ENCODE data around the gene SMIM1.
A peak's percentile ranks its signal among the peaks of the same experiment; 100 is the strongest.
"Not testable (repeated sequence)": the region's sequence is repeated elsewhere in the genome, so short reads cannot be mapped to it uniquely, and the experiment has no call there.

Gene SMIM1, protein sequence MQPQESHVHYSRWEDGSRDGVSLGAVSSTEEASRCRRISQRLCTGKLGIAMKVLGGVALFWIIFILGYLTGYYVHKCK

DNA sequence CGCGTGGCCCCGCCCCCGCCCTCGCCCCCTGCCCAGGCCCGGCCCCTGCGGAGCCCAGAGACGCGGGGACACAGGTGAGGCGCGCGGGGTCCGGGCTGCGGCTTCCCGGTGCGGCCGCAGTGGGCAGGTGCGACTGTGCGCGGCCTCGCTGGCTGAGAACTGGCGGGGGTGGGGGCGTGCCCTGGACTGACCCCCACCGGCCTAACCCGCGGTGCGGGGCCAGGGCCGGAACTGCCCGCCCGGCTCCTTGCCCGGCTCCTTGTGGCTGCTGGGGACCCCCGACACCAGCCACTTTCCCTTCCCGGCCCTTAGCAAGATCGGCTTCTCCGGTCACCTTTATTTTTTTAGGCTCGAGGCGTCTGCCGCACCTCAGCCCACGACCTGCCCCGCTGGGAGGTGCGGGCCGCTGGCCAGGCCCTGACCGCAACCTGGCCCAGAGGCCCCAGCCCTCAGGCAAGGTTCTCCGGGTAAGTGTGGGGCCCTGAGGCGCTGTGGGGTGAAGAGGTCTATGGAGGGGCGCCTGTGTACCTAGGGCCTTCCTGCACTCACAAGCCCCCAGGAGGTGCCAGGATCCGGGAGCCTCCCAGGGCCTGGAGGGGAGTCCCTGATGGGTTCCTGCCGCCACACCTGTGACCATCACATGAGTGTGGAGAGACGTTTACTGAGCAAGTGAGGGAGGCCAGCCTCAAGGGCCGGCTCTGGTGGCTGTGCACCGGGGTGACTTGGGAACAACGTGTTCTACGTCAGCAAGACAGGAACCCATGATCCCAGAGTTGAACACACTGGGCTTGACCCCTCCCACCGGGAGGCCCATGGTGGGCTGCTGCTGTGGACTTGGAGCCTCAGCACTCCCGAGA is at the start of gene SMIM1:
Gene SMIM1 (plus strand): TSS at position 35 of the 857 bp plus-strand sequence. CDS start 2,625 bp downstream, outside the sequence.
- H3K9me3 Mint-ChIP-seq = no peaks in the 10 kb centered on the region
- H3K27ac Mint-ChIP-seq = no peak within 1 kb of the TSS
- no peaks in the 10 kb centered on the region for H3K36me3 Mint-ChIP-seq (ENCODE audit: low read depth)
- H3K4me3 Mint-ChIP-seq = peak within 1 kb of the TSS; percentile 70
- TF ChIP-seq, protein P1, sequence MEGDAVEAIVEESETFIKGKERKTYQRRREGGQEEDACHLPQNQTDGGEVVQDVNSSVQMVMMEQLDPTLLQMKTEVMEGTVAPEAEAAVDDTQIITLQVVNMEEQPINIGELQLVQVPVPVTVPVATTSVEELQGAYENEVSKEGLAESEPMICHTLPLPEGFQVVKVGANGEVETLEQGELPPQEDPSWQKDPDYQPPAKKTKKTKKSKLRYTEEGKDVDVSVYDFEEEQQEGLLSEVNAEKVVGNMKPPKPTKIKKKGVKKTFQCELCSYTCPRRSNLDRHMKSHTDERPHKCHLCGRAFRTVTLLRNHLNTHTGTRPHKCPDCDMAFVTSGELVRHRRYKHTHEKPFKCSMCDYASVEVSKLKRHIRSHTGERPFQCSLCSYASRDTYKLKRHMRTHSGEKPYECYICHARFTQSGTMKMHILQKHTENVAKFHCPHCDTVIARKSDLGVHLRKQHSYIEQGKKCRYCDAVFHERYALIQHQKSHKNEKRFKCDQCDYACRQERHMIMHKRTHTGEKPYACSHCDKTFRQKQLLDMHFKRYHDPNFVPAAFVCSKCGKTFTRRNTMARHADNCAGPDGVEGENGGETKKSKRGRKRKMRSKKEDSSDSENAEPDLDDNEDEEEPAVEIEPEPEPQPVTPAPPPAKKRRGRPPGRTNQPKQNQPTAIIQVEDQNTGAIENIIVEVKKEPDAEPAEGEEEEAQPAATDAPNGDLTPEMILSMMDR (IDR thresholded peaks at IDR 0.05) = no peak
- peak; percentile 24 for DNase-seq
- peaks cover 47% of the 10 kb centered on the region for H3K4me1 Mint-ChIP-seq
- peaks cover 6% of the 10 kb centered on the region for H3K27me3 Mint-ChIP-seq (ENCODE audit: low read depth, poor library complexity)

DNA sequence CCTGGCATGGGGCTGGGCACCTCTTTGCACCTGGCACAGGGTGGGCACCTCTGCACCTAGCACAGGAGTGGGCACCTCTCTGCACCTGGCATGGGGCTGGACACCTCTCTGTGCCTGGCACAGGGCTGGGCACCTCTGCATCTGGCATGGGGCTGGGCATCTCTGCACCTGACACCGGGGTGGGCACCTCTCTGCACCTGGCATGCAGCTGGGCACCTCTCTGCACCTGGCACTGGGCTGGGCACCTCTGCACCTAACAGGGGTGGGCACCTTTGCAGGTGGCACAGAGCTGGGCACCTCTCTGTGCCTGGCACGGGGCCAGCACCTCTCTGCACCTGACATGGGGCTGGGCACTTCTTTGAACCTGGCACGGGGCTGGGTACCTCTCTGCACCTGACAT is 49.7 kb upstream of the SMIM1 start:
- H3K36me3 Mint-ChIP-seq (ENCODE audit: low read depth) = no peaks in the 10 kb centered on the region
- H3K9me3 Mint-ChIP-seq = no peaks in the 10 kb centered on the region
- H3K4me3 Mint-ChIP-seq = no peak overlapping the region
- no peaks in the 10 kb centered on the region for H3K4me1 Mint-ChIP-seq
- DNase-seq = no peak
- TF ChIP-seq, protein P1 (IDR thresholded peaks at IDR 0.05) = no peak
- H3K27ac Mint-ChIP-seq = no peak overlapping the region
- peaks cover 33% of the 10 kb centered on the region for H3K27me3 Mint-ChIP-seq (ENCODE audit: low read depth, poor library complexity)

GRCh38 chr1:3724416-3725030 is 48.0 kb upstream of the SMIM1 start:
- H3K27ac Mint-ChIP-seq; H3K4me1 Mint-ChIP-seq; H3K9me3 Mint-ChIP-seq; H3K36me3 Mint-ChIP-seq (ENCODE audit: low read depth); H3K4me3 Mint-ChIP-seq: not testable (repeated sequence)
- DNase-seq = peak; percentile 93
- peaks cover 25% of the 10 kb centered on the region for H3K27me3 Mint-ChIP-seq (ENCODE audit: low read depth, poor library complexity)
- TF ChIP-seq, protein P1 (IDR thresholded peaks at IDR 0.05) = peak; percentile 92

GRCh38 chr1:3725366-3725765 is 47.2 kb upstream of the SMIM1 start:
- no peak overlapping the region for H3K27ac Mint-ChIP-seq
- no peak overlapping the region for H3K4me3 Mint-ChIP-seq
- TF ChIP-seq, protein P1 (IDR thresholded peaks at IDR 0.05) = no peak
- H3K4me1 Mint-ChIP-seq = no peaks in the 10 kb centered on the region
- no peak for DNase-seq
- H3K9me3 Mint-ChIP-seq = no peaks in the 10 kb centered on the region
- H3K36me3 Mint-ChIP-seq (ENCODE audit: low read depth) = no peaks in the 10 kb centered on the region
- H3K27me3 Mint-ChIP-seq (ENCODE audit: low read depth, poor library complexity) = peaks cover 18% of the 10 kb centered on the region

GRCh38 chr1:3727042-3727824 is 45.3 kb upstream of the SMIM1 start:
- Mint-ChIP-seq H3K4me1 (peaks cover 9% of the 10 kb centered on the region), H3K4me3 (no peak overlapping the region), H3K36me3 (ENCODE audit: low read depth) (no peaks in the 10 kb centered on the region), H3K27me3 (ENCODE audit: low read depth, poor library complexity) (peaks cover 11% of the 10 kb centered on the region), H3K9me3 (no peaks in the 10 kb centered on the region), H3K27ac (no peak overlapping the region)
- TF ChIP-seq, protein P1 (IDR thresholded peaks at IDR 0.05) = peak; percentile 51
- peak; percentile 58 for DNase-seq

Data from nephron progenitor cell (in vitro differentiated cells).